SJSA1 (cell line): ENCODE measurements around the gene ADH6. TPM values are rescaled to one million over a fixed set of nuclear protein-coding genes. Genes with fewer than 3 reads are reported as not detected.
"Not testable (repeated sequence)": the region's sequence is repeated elsewhere in the genome, so short reads cannot be mapped to it uniquely, and the experiment has no call there.

Source experiments
- DNase-seq, 2 experiments: peaks; one replicate each; pipeline ENCODE4 v3.0.0-alpha.2; 2015 to 2020; ENCODE audit warnings: low spot score in 2 of 2, low read depth in 1 of 2
- H3K27ac ChIP-seq: fragments of 250-450 bp; sonication (Bioruptor Pico); 2 replicates; pipeline ENCODE4 v1.5.1; 2020; ENCODE audit warnings: mild to moderate bottlenecking, moderate library complexity
- H3K27me3 ChIP-seq: fragments of 250-450 bp; sonication (Bioruptor Pico); replicated peaks from 2 replicates; pipeline ENCODE4 v1.5.1; 2020; ENCODE audit warnings: mild to moderate bottlenecking, moderate library complexity
- H3K36me3 ChIP-seq: fragments of 250-450 bp; sonication (Bioruptor Pico); 2 replicates; pipeline ENCODE4 v1.5.1; 2020; ENCODE audit warnings: mild to moderate bottlenecking
- H3K4me1 ChIP-seq: fragments of 250-450 bp; sonication (Bioruptor Pico); replicated peaks from 2 replicates; pipeline ENCODE4 v1.6.1; 2021; ENCODE audit warnings: mild to moderate bottlenecking
- H3K4me3 ChIP-seq: fragments of 250-450 bp; sonication (Bioruptor Pico); 2 replicates; pipeline ENCODE4 v1.5.1; 2020; ENCODE audit warnings: mild to moderate bottlenecking
- H3K9me3 ChIP-seq: fragments of 250-450 bp; sonication (Bioruptor Pico); replicated peaks from 2 replicates; pipeline ENCODE4 v1.5.1; 2020; ENCODE audit warnings: mild to moderate bottlenecking
- total RNA-seq: library from RNA; depleted of rRNA; stranded (reverse); fragments of >200 nt; shearing (Covaris generic); gene quantifications from 2 replicates; pipeline ENCODE4 v1.2.3, GENCODE V29; 2014

Gene ADH6
- total RNA-seq, 1 experiment from 2014 or later, result not detected

DNA sequence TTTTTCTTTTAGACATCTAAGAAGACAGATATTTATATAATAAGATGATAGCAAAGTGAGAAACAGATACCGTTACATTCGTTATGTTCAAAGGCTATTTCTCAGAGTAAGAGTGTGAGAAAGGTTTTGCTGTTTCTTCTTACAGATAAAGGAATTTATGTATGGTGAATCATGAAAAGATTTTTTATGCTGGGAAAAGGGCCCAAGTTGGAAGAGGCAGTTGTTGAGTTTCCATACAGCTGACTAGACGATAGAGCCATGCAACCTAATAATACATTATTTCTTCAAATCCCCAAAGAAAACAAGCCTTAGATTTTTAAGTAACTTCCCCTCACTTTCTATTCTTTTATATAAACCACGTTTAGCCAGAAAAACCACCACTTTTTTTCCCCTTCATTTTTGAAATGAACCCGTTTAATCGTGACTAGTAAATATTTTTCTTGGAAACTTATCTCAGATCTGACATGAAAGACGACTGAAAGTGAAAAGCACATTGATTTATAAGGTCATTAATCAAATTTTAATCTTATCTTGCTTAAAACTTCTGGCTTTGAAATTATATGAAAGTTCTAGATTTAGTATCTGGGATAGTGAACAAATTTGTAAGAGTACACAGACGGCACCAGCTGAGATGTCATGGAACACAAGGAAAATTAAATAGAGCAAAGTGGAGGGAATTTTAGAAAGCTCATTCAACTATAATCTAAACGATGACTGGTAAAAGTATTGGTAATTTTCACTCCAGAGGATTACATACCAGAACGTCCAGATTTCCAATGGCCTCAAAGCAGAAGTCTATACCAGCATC is 10.9 kb downstream of the ADH6 start:
- Histone ChIP-seq H3K4me3 (no peak overlapping the region), H3K9me3 (no peaks in the 10 kb centered on the region), H3K36me3 (no peaks in the 10 kb centered on the region), H3K27me3 (no peaks in the 10 kb centered on the region), H3K27ac (no peak overlapping the region), H3K4me1 (no peaks in the 10 kb centered on the region)
- DNase-seq, result no peak

- Histone ChIP-seq H3K9me3 (no peaks in the 10 kb centered on the region), H3K4me3 (no peak overlapping the region), H3K4me1 (no peaks in the 10 kb centered on the region), H3K27me3 (no peaks in the 10 kb centered on the region), H3K36me3 (no peaks in the 10 kb centered on the region), H3K27ac (no peak overlapping the region)
- no peak for DNase-seq
Measured at GRCh38 chr4:99207069-99207743, 11.8 kb downstream of the ADH6 start.

DNA sequence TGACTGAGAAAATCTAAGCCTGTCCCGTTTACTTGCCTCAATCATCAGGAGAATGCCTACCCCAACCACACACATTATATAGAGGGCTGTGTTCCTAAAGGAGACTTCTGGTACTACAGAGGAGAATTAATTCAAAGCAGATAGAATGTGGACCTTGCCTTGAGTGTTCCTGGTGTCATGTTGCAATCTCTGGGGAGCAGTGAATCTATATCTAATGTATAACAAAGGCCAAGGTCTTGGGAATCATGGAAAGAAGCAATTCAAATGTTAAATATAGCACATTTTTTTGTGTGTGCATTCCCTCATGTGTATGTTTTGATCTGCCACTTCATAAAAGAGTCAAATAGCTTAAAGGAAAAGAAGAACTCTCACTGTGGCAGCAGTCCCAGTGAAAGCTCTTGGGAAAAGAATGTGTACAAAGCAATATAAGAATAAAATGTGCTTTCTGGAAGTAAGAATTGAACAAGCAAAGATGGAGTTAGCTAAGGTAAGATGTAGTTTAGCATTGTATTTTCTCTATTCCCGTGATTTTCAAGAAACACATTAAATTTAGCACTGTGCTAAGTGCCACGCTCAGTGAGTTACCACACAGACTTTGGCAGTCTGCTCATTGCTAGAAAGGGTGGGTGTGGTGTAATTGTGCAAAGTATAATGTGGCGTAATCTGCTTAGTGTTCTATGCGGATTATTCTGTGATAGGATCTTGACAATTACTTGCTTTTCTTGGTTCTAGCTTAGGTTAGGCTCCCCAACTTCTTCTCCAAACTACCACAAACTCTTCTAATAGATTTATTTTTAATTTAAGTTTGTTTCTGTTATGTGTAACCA is 13.7 kb downstream of the ADH6 start:
- no peaks in the 10 kb centered on the region for H3K27me3 ChIP-seq
- DNase-seq, result no peak
- H3K4me1 ChIP-seq, result no peaks in the 10 kb centered on the region
- no peaks in the 10 kb centered on the region for H3K9me3 ChIP-seq
- no peak overlapping the region for H3K27ac ChIP-seq
- H3K4me3 ChIP-seq, result no peak overlapping the region
- H3K36me3 ChIP-seq, result no peaks in the 10 kb centered on the region

GRCh38 chr4:99202536-99202935 is 16.5 kb downstream of the ADH6 start:
- H3K4me1 ChIP-seq, result no peaks in the 10 kb centered on the region
- no peak for DNase-seq

DNA sequence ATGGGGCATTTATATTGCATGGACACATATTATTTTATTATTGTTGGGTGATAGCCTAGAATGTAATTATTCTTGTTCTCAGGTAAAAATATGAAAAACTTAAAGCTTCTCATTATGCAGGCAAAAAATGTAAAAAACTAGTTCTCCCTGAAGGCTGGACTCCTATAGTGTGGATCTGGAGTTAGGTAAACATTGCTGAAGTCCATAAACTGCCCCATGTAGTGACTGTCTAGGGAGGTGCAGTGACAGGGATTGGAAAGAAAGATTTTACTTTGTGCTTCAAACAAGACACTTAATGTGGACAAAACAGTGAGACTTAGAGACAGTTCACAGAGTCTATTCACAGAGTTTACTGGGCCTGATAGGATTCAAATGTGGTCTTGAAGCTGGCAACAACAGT is 17.0 kb downstream of the ADH6 start:
- Histone ChIP-seq H3K27me3 (no peaks in the 10 kb centered on the region), H3K4me3 (no peak overlapping the region)
- no peak for DNase-seq

More at GRCh38 chr4:99202536-99202935, 16.5 kb downstream of the ADH6 start:
- Histone ChIP-seq H3K27ac (no peak overlapping the region), H3K36me3 (no peaks in the 10 kb centered on the region), H3K9me3 (no peaks in the 10 kb centered on the region), H3K27me3 (no peaks in the 10 kb centered on the region), H3K4me3 (no peak overlapping the region)

GRCh38 chr4:99201690-99202089 is 17.4 kb downstream of the ADH6 start:
- Histone ChIP-seq H3K27me3 (no peaks in the 10 kb centered on the region), H3K9me3 (no peaks in the 10 kb centered on the region), H3K27ac (no peak overlapping the region), H3K4me3 (no peak overlapping the region), H3K4me1 (no peaks in the 10 kb centered on the region), H3K36me3 (no peaks in the 10 kb centered on the region)
- DNase-seq, result no peak

More for the DNA sequence above, 17.0 kb downstream of the ADH6 start:
- H3K4me1 ChIP-seq, result no peaks in the 10 kb centered on the region
- no peaks in the 10 kb centered on the region for H3K9me3 ChIP-seq
- H3K36me3 ChIP-seq, result no peaks in the 10 kb centered on the region
- no peak overlapping the region for H3K27ac ChIP-seq

DNA sequence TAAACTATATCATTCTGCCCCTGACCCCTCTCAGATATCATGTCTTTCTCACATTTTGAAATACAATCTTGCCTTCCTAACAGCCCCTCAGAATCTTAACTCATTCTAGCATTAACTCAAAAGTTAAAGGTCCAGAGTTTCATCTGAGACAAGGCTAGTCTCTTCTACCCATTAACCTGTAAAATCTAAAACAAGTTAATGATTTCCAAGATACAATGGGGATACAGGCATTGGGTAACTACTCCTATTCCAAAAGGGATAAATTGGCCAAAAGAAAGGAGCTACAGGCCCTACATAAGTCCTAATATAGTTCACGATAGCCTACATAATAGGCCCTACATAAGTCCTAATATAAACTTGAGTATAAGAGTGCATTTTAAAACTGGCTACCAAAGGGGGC is 18.9 kb downstream of the ADH6 start:
- H3K27ac ChIP-seq, result no peak overlapping the region
- no peaks in the 10 kb centered on the region for H3K4me1 ChIP-seq
- no peaks in the 10 kb centered on the region for H3K27me3 ChIP-seq
- DNase-seq, result no peak
- H3K9me3 ChIP-seq, result no peaks in the 10 kb centered on the region
- H3K4me3 ChIP-seq, result no peak overlapping the region
- no peaks in the 10 kb centered on the region for H3K36me3 ChIP-seq

DNA sequence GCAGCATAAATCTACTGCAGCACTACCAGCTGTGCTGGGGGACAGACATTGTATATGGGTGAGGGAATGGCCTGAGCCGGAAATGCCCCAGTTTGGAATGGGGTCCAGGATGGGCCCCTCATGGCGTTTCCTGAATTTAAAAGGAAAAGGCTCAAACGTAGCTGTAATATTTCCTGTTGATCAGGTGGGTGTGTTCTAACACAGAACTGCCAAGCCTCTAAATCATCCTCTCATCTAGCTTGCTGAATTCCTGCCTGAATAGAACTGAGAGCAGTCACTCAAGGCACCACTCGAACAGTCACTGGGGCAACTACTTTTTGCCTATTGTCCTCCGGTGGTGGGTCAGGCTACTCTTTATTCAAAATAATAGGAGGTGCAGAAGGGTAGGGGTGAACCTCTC is 28.7 kb downstream of the ADH6 start:
- DNase-seq, result no peak
- no peaks in the 10 kb centered on the region for H3K27me3 ChIP-seq
- H3K9me3 ChIP-seq, result no peaks in the 10 kb centered on the region
- no peak overlapping the region for H3K27ac ChIP-seq
- H3K36me3 ChIP-seq, result no peaks in the 10 kb centered on the region
- H3K4me3 ChIP-seq, result no peak overlapping the region
- no peaks in the 10 kb centered on the region for H3K4me1 ChIP-seq

- not testable (repeated sequence) for H3K9me3 ChIP-seq, DNase-seq, H3K27me3 ChIP-seq, H3K4me1 ChIP-seq, H3K27ac ChIP-seq, H3K4me3 ChIP-seq, H3K36me3 ChIP-seq
Measured at GRCh38 chr4:99189900-99190299, 29.1 kb downstream of the ADH6 start.

DNA sequence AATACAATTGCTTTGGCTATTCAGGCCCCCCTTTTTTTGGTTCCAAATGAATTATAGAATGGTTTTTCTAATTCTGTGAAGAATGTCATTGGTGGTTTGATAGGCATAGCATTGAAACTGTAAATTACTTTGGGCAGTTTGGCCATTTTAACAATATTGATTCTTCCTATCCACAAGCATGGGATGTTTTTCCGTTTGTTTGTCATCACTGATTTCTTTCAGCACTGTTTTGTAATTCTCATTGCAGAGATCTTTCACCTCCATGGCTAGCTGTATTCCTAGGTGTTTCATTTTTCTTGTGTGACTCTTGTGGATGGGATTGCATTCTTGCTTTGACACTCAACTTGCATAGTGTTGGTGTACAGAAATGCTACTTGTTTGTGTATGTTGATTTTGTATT is 33.0 kb downstream of the ADH6 start:
- H3K4me3 ChIP-seq, result no peak overlapping the region
- H3K27me3 ChIP-seq, result no peaks in the 10 kb centered on the region
- H3K4me1 ChIP-seq, result no peaks in the 10 kb centered on the region
- no peaks in the 10 kb centered on the region for H3K36me3 ChIP-seq
- no peaks in the 10 kb centered on the region for H3K9me3 ChIP-seq
- no peak for DNase-seq
- H3K27ac ChIP-seq, result no peak overlapping the region

GRCh38 chr4:99185581-99185980 is 33.5 kb downstream of the ADH6 start:
- H3K9me3 ChIP-seq, result no peaks in the 10 kb centered on the region
- DNase-seq, result no peak
- H3K4me3 ChIP-seq, result no peak overlapping the region
- no peaks in the 10 kb centered on the region for H3K4me1 ChIP-seq
- no peaks in the 10 kb centered on the region for H3K27me3 ChIP-seq
- no peaks in the 10 kb centered on the region for H3K36me3 ChIP-seq
- H3K27ac ChIP-seq, result no peak overlapping the region

GRCh38 chr4:99180382-99181070 is 38.5 kb downstream of the ADH6 start:
- DNase-seq, result no peak
- Histone ChIP-seq H3K36me3 (no peaks in the 10 kb centered on the region), H3K9me3 (no peaks in the 10 kb centered on the region), H3K27me3 (no peaks in the 10 kb centered on the region), H3K27ac (no peak overlapping the region), H3K4me3 (no peak overlapping the region), H3K4me1 (no peaks in the 10 kb centered on the region)

- DNase-seq, result no peak
- no peak overlapping the region for H3K27ac ChIP-seq
- no peak overlapping the region for H3K4me3 ChIP-seq
- H3K4me1 ChIP-seq, result no peaks in the 10 kb centered on the region
- H3K27me3 ChIP-seq, result no peaks in the 10 kb centered on the region
- no peaks in the 10 kb centered on the region for H3K36me3 ChIP-seq
- H3K9me3 ChIP-seq, result no peaks in the 10 kb centered on the region
Measured at GRCh38 chr4:99179626-99180025, 39.4 kb downstream of the ADH6 start.
